OCI-LY7 (cell line): ENCODE data around the gene LRFN2. TPM values are rescaled to one million over a fixed set of nuclear protein-coding genes. Genes with fewer than 3 reads are reported as not detected.

Experiments
- BruUV-seq: library from RNA; stranded (reverse); fragments of 400-500 nt; replicated peaks from 2 replicates; lab custom pipeline; 2021; lab: Mats Ljungman, UMichigan
- CTCF ChIA-PET: fragments of 300-600 bp; sonication (Branson Sonifier 250); formaldehyde crosslinking; loops from one replicate; lab custom pipeline; 2022; ENCODE audit warnings: antibody characterized with exemption; ENCODE audit not compliant: unreplicated experiment; lab: Charles Lee
- POLR2A ChIA-PET: fragments of 300-600 bp; sonication (Branson Sonifier 250); formaldehyde crosslinking; loops from one replicate; lab custom pipeline; 2022; ENCODE audit warnings: antibody characterized with exemption; lab: Charles Lee
- DNase-seq: peaks from one replicate; pipeline ENCODE4 v3.0.0-alpha.2; 2015; ENCODE audit warnings: low spot score
- H2AFZ ChIP-seq: fragments of 200-600 bp; sonication (generic), shearing (Covaris generic); 2 replicates; pipeline ENCODE4 v1.6.1; 2014; ENCODE audit warnings: mild to moderate bottlenecking, antibody characterized with exemption, low read length, moderate library complexity
- H3K27ac ChIP-seq: fragments of 200-600 bp; sonication (generic); 2 replicates; pipeline ENCODE4 v1.5.1; 2014; ENCODE audit warnings: mixed run types, low read depth, mild to moderate bottlenecking, moderate library complexity, low read length, inconsistent platforms; ENCODE audit not compliant: poor library complexity, severe bottlenecking
- H3K36me3 ChIP-seq: fragments of 200-600 bp; sonication (generic); 2 replicates; pipeline ENCODE4 v1.6.1; 2014; ENCODE audit warnings: mild to moderate bottlenecking, antibody characterized with exemption, low read length, moderate library complexity, mixed read lengths; ENCODE audit not compliant: insufficient read depth
- H3K4me1 ChIP-seq: fragments of 200-600 bp; sonication (generic); 2 replicates; pipeline ENCODE4 v1.5.1; 2014; ENCODE audit warnings: mild to moderate bottlenecking, low read length; ENCODE audit not compliant: insufficient read depth, poor library complexity, severe bottlenecking
- H3K4me2 ChIP-seq: fragments of 200-600 bp; sonication (generic); 2 replicates; pipeline ENCODE4 v1.6.1; 2014; ENCODE audit warnings: mild to moderate bottlenecking, low read length
- H3K4me3 ChIP-seq: fragments of 200-600 bp; sonication (generic); 2 replicates; pipeline ENCODE4 v1.5.1; 2014; ENCODE audit warnings: mild to moderate bottlenecking, low read depth, low read length; ENCODE audit not compliant: poor library complexity, severe bottlenecking
- H3K79me2 ChIP-seq: fragments of 200-600 bp; sonication (generic); 2 replicates; pipeline ENCODE4 v1.6.1; 2016; ENCODE audit warnings: low read depth, mild to moderate bottlenecking, low read length, moderate library complexity, mixed read lengths; ENCODE audit not compliant: insufficient read depth
- H3K9me2 ChIP-seq: fragments of 200-600 bp; sonication (generic); 2 replicates; pipeline ENCODE4 v1.6.1; 2016; ENCODE audit warnings: mild to moderate bottlenecking, low read length, mixed read lengths; ENCODE audit not compliant: insufficient read depth
- H3K9me3 ChIP-seq: fragments of 200-600 bp; sonication (generic); 2 replicates; pipeline ENCODE4 v1.6.1; 2014; ENCODE audit warnings: mild to moderate bottlenecking, mixed run types, low read length, mixed read lengths
- H4K20me1 ChIP-seq: fragments of 200-600 bp; sonication (generic); 2 replicates; pipeline ENCODE4 v1.6.1; 2014; ENCODE audit warnings: mild to moderate bottlenecking, antibody characterized with exemption, low read length, moderate library complexity, mixed read lengths; ENCODE audit not compliant: insufficient read depth
- CTCF ChIP-seq: fragments of 200-600 bp; sonication (generic); conservative IDR thresholded peaks from 2 replicates; pipeline ENCODE4 v1.5.1; 2014; ENCODE audit warnings: mild to moderate bottlenecking, antibody characterized with exemption, low read length, moderate library complexity, mixed read lengths
- EZH2phosphoT487 ChIP-seq: fragments of 200-600 bp; sonication (generic); IDR thresholded peaks from 2 replicates; pipeline ENCODE4 v1.6.1; 2018; ENCODE audit warnings: low read depth, borderline replicate concordance, mild to moderate bottlenecking, mixed run types, antibody characterized with exemption, low read length, moderate library complexity, mixed read lengths
- intact Hi-C: fragments of 100-400 bp; cut with micrococcal nuclease; formaldehyde crosslinking; loops from one replicate; pipeline ENCODE4 v1.10.0; 2022; ENCODE audit not compliant: unreplicated experiment
- total RNA-seq, 2 experiments: library from RNA; depleted of rRNA in 1 of 2; stranded (reverse); fragments of >200 nt in 1 of 2; shearing (Covaris generic) in 1 of 2; gene quantifications; 2 replicates each; pipeline ENCODE4 v1.2.3, GENCODE V29; 2014 to 2022

LRFN2 gene
- total RNA-seq, 2 experiments from 2014 or later: not detected

- ChIA-PET CTCF (no interaction called here), POLR2A (no interaction called here)
- H3K4me1 ChIP-seq: no peaks in the 10 kb centered on the region
- BruUV-seq: no TSS peak
- no peaks in the 10 kb centered on the region for H3K79me2 ChIP-seq
- no peak overlapping the region for H3K4me2 ChIP-seq
- no peaks in the 10 kb centered on the region for H4K20me1 ChIP-seq
- H3K27ac ChIP-seq: no peak overlapping the region
- TF ChIP-seq EZH2phosphoT487 (no peak), CTCF (peak; percentile 82)
- H3K9me3 ChIP-seq: no peaks in the 10 kb centered on the region
- no peaks in the 10 kb centered on the region for H3K36me3 ChIP-seq
- no peaks in the 10 kb centered on the region for H3K9me2 ChIP-seq
- no peak overlapping the region for H3K4me3 ChIP-seq
- intact Hi-C loops: loop anchor here (2.0 to 10.0 kb wide), 2 partner anchors 230 to 294 kb away; no protein-coding TSS in a partner anchor
- peak; percentile 47 for DNase-seq
- no peak overlapping the region for H2AFZ ChIP-seq
Observed at GRCh38 chr6:40550202-40551101, 36.7 kb downstream of the LRFN2 start.

- Histone ChIP-seq H3K27ac (no peak overlapping the region), H3K9me3 (no peaks in the 10 kb centered on the region), H3K9me2 (no peaks in the 10 kb centered on the region), H3K79me2 (no peaks in the 10 kb centered on the region), H3K36me3 (no peaks in the 10 kb centered on the region), H3K4me1 (no peaks in the 10 kb centered on the region), H4K20me1 (no peaks in the 10 kb centered on the region), H3K4me2 (no peak overlapping the region), H3K4me3 (no peak overlapping the region), H2AFZ (no peak overlapping the region)
- ChIA-PET POLR2A (interaction anchor here (0.6 to 0.8 kb wide), 3 partner anchors 11 to 174 kb away, joined by 3 to 4 read pairs (median 3); no protein-coding TSS in a partner anchor), CTCF (no interaction called here)
- no peak for TF ChIP-seq EZH2phosphoT487
- TF ChIP-seq CTCF: no peak
- no TSS peak for BruUV-seq
- intact Hi-C loops: no loop called here
- no peak for DNase-seq
Observed at GRCh38 chr6:40545954-40546353, 41.2 kb downstream of the LRFN2 start.

GRCh38 chr6:40543776-40544175, 43.4 kb downstream of the LRFN2 start:
- no TSS peak for BruUV-seq
- CTCF ChIA-PET: interaction anchor here (0.6 kb wide), 1 partner anchor 308 kb away, joined by 3 read pairs; no protein-coding TSS in a partner anchor

More at GRCh38 chr6:40543776-40544175, 43.4 kb downstream of the LRFN2 start:
- H4K20me1 ChIP-seq: no peaks in the 10 kb centered on the region
- no peak overlapping the region for H2AFZ ChIP-seq
- POLR2A ChIA-PET: interaction anchor here (0.6 kb wide), 2 partner anchors 68 to 266 kb away, joined by 3 to 5 read pairs; no protein-coding TSS in a partner anchor
- no peak for TF ChIP-seq CTCF
- no peak for TF ChIP-seq EZH2phosphoT487
- intact Hi-C loops: no loop called here
- no peak for DNase-seq
- H3K36me3 ChIP-seq: no peaks in the 10 kb centered on the region
- no peak overlapping the region for H3K4me3 ChIP-seq
- H3K4me1 ChIP-seq: no peaks in the 10 kb centered on the region
- H3K27ac ChIP-seq: no peak overlapping the region
- no peaks in the 10 kb centered on the region for H3K9me3 ChIP-seq
- H3K4me2 ChIP-seq: no peak overlapping the region
- H3K79me2 ChIP-seq: no peaks in the 10 kb centered on the region
- no peaks in the 10 kb centered on the region for H3K9me2 ChIP-seq
